Gastroesophageal sphincter (tissue), 3 donors: ENCODE measurements around the gene IDS.

Experiments used
- EP300 ChIP-seq: sonication (generic); formaldehyde crosslinking; IDR thresholded peaks from one replicate; pipeline ENCODE4 v1.6.1; 2017; ENCODE audit warnings: antibody characterized with exemption, mild to moderate bottlenecking
- POLR2A ChIP-seq, 2 donors: fragments of 450-650 bp; IDR thresholded peaks; one replicate each; pipeline ENCODE4 v1.6.1; 2017; ENCODE audit warnings: antibody characterized with exemption in 2 of 2, mild to moderate bottlenecking in 2 of 2, moderate library complexity in 1 of 2
- POLR2AphosphoS5 ChIP-seq: sonication (generic); formaldehyde crosslinking; IDR thresholded peaks from one replicate; pipeline ENCODE4 v1.6.1; 2017; ENCODE audit warnings: antibody characterized with exemption
- TF ChIP-seq, protein P1 (sequence below), 4 experiments: fragments of 200-600 bp in 2 of 4; fragments of 450-650 bp in 2 of 4; sonication (generic) in 1 of 4; IDR thresholded peaks; one replicate each; pipeline ENCODE4 v1.5.1; 2017 to 2019; ENCODE audit warnings: antibody characterized with exemption in 4 of 4, mild to moderate bottlenecking in 2 of 4, moderate library complexity in 2 of 4

- TF ChIP-seq, protein P1, sequence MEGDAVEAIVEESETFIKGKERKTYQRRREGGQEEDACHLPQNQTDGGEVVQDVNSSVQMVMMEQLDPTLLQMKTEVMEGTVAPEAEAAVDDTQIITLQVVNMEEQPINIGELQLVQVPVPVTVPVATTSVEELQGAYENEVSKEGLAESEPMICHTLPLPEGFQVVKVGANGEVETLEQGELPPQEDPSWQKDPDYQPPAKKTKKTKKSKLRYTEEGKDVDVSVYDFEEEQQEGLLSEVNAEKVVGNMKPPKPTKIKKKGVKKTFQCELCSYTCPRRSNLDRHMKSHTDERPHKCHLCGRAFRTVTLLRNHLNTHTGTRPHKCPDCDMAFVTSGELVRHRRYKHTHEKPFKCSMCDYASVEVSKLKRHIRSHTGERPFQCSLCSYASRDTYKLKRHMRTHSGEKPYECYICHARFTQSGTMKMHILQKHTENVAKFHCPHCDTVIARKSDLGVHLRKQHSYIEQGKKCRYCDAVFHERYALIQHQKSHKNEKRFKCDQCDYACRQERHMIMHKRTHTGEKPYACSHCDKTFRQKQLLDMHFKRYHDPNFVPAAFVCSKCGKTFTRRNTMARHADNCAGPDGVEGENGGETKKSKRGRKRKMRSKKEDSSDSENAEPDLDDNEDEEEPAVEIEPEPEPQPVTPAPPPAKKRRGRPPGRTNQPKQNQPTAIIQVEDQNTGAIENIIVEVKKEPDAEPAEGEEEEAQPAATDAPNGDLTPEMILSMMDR (IDR thresholded peaks at IDR 0.05) = no peak
- TF ChIP-seq POLR2AphosphoS5 (no peak), POLR2A (IDR thresholded peaks at IDR 0.05) (no peak), EP300 (no peak)
Measured at GRCh38 chrX:149472625-149473024, 32.5 kb downstream of the IDS start.
